Measurements from ENCODE around the gene URB2.
A peak's percentile ranks its signal among the peaks of the same experiment; 100 is the strongest.
"Not testable (repeated sequence)": the region's sequence is repeated elsewhere in the genome, so short reads cannot be mapped to it uniquely, and the experiment has no call there.

Gene URB2

DNA sequence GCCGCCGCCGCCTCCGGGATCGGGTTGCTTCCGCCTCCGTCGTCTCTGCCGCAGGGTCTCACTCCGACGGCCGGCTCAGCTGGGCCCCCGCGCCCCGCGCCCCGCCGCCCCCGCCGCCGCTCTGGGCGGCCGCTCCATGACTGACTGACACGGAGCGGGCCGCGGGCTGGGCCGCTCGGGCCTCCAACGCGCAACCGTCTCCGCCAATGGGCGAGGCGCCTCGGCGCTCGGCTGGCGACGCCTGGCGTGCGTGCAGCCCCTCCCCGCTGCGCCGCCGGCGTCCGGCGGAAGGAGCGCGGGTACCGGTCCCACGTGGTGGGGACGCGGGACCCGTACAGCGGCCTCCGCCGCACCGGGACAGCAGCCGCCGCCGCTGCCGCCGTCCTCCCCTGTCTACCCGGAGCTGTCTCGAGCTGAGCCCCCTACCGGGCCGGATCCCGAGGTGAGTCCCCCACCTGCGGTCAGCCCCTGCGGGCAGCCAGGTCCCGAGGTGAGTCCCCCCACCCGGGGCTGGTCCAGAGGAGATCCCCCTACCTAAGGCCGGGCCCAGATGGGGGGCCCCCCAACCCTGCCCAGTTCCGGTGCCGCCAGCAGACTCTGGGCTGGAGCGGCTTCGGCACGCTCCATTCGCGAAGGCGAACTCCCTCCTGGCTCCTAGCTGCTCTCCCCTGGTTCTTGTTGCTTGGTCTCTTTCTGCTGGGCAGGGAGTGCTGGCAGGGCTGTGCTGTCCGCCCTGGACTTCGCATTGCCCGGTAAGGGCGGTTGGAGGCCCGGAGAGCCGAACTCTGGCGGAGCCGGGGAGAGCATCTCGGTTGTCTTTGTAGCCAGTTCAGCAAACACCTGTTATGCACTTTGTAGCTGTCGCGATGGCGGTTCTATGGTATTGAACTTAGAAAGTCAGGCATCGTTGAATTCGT is at the start of gene URB2, which contains the start of gene TAF5L:
Gene URB2 (plus strand): TSS at position 333 of the 917 bp plus-strand sequence. CDS start 1,387 bp downstream, outside the sequence.
Gene TAF5L (minus strand): TSS at position 208 of the 917 bp plus-strand sequence. CDS start 11,640 bp downstream, outside the sequence.
- peak; percentile 89 for TF ChIP-seq POLR2A (IDR thresholded peaks at IDR 0.05; ENCODE audit: low read depth, low read length)

DNA sequence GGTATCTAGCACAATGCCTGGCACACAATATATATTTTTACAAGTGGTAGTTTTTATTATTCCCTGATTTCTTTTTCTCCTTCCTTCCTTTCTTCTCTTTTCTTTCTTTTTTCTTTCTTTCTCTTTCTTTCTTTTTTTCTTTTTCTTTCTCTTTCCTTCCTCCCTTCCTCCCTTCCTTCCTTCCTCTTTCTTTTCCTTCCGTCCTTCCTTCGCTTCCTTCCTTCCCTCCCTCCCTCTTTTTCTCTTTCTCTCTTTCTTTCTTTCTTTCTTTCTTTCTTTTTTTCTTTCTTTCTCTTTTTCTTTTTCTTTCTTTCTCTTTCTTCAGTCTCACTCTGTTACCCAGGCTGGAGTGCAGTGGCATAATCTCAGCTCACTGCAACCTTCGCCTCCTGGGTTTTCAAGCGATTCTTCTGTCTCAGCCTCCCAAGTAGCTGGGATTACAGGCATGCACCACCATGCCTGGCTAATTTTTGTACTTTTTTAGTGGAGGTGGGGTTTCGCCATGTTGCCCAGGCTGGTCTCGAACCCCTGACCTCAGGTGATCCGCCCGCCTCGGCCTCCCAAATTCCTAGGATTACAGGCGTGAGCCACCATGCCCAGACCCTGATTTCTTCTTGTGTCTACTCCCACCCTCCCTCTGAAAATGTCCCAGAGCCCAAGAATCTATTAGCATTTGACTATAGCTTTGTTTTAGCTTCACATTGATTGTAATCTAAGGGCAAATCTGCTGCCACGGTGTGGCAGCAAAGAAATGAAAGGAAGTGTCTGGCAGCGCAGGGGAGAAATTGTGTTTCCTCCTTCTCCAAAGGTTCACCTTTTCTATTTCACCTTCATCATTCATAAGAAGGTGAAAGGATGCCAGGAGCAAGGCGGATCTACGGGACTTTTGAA is 47.6 kb upstream of the URB2 start:
- FAIRE-seq (no peak), DNase-seq (ENCODE audit: insufficient read length, low spot score) (no peak)
- TF ChIP-seq POLR2A (IDR thresholded peaks at IDR 0.05; ENCODE audit: low read depth, low read length): no peak

More for the DNA sequence above, at the start of gene URB2, which contains the start of gene TAF5L:
- FAIRE-seq (no peak), DNase-seq (ENCODE audit: insufficient read length, low spot score) (peak; percentile 92)

DNA sequence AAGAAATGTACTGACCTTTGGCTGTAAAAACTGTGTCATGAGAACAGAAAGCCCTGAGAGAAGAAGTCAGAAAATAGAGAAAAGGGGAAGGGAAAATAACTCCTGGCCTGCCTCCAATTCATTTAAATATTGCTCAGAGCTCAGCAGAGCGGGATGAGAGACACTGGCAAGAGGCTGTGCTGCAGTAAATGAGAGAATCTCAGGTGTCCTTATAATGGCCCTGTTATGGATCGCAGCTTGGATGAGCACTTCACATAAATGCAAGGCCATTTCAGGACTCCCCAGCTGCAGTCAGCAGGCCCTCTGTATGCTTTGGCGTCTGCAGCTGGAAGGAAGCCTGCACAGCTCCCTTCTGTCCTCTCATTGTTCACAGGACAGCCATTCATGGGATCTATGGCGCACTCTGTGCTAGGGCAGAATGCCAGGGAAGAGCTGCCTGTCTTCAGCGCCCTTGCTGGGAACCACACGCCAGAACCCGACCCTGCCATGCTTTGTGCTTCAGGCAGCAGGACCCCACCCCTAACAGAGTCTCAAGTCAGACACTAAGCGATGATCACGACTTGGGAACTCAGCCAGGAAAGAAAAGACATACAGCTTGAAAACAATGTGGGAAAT is 46.9 kb upstream of the URB2 start:
- DNase-seq (ENCODE audit: insufficient read length, low spot score): no peak
- no peak for TF ChIP-seq POLR2A (IDR thresholded peaks at IDR 0.05; ENCODE audit: low read depth, low read length)
- FAIRE-seq: no peak

DNA sequence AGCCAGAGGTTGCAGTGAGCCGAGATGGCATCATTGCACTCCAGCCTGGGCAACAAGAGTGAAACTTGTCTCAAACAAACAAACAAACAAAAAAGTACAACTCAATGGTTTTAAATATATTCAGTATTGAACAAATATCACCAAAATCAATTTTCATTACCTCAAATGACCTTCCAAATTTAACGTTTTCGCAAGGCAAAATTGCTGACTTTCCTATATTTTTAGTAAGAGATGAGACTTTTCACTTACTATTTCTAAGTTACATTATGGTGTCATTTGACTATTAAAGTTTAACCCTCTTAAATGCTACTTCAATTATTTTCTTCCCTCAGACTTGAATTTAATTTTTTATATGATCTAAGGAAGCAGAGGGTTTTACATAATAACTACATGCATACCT is 44.6 kb upstream of the URB2 start:
- no peak for DNase-seq (ENCODE audit: insufficient read length, low spot score)
- no peak for FAIRE-seq
- TF ChIP-seq POLR2A (IDR thresholded peaks at IDR 0.05; ENCODE audit: low read depth, low read length): no peak

DNA sequence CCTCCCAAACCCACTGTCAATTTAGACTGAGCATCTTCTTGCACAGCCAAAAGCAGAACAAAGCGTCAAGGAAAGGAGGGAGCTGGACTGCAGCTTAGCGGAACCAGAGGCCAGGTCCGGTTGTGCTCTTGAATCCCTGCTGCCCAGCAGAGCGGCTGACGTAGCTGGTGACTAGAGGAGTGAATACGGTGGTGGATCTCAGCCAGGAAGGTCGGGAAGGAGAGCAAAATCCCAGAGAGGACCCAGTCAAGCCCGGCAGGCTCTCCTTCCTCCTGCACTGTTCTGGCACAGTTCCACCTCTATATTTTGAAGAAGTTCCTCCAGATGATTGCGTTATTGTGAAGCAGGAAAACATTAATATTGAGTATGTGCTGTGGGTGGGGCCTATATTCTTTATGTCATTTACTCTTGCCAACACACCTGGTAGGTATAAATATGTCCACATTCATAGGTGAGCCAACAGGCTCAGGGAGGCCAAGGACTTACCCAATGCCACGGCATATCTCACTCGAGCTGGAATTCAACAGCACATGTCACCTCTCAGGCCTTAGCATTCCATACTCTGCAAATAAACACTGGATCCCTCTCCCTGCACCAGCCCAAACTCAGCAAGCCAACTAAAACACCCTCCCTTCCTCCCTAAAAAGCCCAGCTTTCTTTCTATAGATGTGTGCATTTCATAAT is 43.9 kb upstream of the URB2 start:
- DNase-seq (ENCODE audit: insufficient read length, low spot score): no peak
- no peak for TF ChIP-seq POLR2A (IDR thresholded peaks at IDR 0.05; ENCODE audit: low read depth, low read length)
- no peak for FAIRE-seq

DNA sequence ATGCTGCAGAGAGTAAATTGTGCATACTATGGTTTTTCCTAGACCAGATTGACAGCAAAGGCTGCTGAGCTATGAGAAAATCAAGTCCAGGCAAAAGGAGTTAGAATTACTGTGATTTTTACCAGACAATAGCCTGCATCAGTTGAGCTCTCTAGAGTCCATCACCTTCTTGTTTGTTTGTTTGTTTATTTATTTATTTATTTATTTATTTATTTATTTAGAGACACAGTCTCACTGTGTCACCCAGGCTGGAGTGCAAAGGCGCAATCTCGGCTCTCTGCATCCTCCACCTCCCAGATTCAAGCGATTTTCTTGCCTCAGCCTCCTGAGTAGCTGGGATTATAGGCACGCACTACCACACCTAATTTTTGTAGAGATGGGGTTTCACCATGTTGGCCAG is 43.3 kb upstream of the URB2 start:
- FAIRE-seq (no peak), DNase-seq (ENCODE audit: insufficient read length, low spot score) (no peak)
- no peak for TF ChIP-seq POLR2A (IDR thresholded peaks at IDR 0.05; ENCODE audit: low read depth, low read length)

DNA sequence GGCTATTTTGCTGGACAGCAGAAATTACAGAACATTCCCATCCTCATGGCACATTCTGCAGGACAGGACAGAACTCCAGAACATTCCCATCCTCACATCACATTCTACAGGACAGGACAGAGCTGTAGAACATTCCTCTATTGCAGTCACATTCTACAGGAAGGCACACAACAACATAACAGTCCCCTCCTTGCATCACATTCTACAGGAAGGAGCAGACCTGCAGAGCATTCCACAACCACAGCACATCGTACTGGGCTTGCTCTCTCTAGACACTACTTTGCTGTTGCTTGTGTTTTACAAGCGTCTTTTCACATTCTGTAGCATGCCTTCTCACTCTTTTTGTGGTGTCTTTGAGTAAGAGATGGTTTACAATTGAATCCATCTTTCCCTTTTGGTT is 40.7 kb upstream of the URB2 start:
- FAIRE-seq (no peak), DNase-seq (ENCODE audit: insufficient read length, low spot score) (no peak)
- no peak for TF ChIP-seq POLR2A (IDR thresholded peaks at IDR 0.05; ENCODE audit: low read depth, low read length)

DNA sequence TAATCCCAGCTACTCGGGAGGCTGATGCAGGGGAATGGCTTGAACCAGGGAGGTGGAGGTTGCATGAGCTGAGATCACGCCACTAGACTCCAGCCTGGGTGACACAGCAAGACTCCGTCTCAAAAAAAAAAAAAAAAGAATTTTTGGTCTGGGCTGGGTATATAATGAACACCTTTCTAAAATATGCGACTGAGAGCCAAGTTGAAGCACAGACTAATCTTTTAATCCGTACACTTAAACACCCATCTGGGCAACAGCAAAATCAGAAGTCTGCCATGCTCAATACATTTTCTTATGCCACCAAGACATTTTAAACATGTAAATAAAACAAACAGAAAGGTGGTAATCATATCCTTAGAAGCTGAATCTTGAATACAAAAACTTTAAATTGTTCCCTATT is 35.9 kb upstream of the URB2 start:
- TF ChIP-seq POLR2A (IDR thresholded peaks at IDR 0.05; ENCODE audit: low read depth, low read length): no peak
- DNase-seq (ENCODE audit: insufficient read length, low spot score) (no peak), FAIRE-seq (no peak)

DNA sequence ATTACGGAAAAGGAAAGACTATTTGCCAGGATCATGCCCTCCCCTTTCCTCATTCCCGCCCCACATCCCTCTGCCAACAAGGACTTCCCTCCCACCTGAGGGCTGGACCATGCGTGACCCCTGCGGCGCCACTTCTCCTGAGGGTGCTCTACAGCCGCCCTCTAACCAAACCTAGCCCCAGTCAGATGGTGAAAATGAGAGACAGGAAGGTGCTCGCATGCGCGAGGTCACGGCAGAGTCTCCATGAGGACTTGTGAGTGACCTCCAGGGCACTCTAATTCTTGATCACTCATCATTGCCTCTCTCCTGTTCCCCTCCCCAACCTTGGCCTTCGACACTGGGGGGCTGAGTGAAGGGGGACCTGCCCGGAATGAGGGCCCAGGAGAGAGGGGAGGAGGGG is 32.2 kb upstream of the URB2 start:
- no peak for TF ChIP-seq POLR2A (IDR thresholded peaks at IDR 0.05; ENCODE audit: low read depth, low read length)
- FAIRE-seq (no peak), DNase-seq (ENCODE audit: insufficient read length, low spot score) (no peak)

DNA sequence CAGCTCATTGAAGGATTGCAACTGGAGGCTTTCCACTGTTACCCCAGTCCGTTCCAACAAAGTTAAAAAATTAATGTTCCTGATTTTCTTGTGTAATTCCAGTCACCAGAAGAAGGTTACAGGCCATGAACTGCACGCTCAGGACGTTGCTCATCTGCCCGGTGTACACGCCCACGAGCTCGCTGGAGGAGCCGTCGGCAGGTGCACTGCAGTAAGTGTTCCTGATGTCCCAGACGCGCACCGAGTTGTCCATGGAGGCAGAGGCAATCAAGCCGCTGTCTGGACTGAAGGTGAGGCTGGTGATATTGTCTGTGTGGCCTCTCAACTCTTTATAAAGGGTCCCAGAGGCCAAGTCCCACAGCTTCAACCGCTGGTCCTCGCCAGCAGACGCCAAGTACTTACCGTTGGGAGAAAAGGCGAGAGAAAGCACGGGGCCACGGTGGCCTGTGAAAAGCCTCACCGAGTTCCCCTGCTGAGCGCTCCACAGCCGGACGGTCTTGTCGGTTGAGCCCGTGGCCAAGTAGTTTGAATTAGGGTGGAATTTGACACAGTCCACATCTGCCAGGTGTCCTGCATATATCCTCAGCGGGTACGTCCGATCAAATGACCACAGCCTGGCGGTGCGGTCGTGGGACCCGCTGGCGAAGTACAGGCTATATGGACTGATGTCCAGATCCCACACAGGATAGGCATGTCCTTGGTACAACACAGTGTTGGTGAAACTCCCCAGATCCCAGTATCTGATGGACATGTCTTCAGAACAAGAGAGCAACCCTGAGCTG is 31.6 kb upstream of the URB2 start:
- DNase-seq (ENCODE audit: insufficient read length, low spot score) (no peak), FAIRE-seq (no peak)

DNA sequence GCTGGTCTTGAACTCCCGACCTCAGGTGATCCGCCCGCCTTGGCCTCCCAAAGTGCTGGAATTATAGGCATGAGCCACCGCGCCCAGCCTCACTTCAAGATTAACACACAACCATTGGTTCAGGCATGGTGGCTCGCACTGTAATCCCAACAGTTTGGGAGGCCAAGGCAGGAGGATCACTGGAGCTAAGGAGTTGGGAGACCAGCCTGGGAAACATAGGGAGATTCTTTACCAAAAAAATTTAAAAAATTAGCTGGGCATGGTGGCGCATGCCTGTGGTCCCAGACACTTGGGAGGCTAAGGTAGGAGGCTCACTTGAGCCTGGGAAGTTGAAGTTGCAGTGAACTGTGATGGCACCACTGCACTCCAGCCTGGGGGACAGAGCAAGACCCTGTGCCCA is 30.2 kb upstream of the URB2 start:
- not testable (repeated sequence) for FAIRE-seq; DNase-seq (ENCODE audit: insufficient read length, low spot score)

More for the DNA sequence above, 31.6 kb upstream of the URB2 start:
- no peak for TF ChIP-seq POLR2A (IDR thresholded peaks at IDR 0.05; ENCODE audit: low read depth, low read length)

DNA sequence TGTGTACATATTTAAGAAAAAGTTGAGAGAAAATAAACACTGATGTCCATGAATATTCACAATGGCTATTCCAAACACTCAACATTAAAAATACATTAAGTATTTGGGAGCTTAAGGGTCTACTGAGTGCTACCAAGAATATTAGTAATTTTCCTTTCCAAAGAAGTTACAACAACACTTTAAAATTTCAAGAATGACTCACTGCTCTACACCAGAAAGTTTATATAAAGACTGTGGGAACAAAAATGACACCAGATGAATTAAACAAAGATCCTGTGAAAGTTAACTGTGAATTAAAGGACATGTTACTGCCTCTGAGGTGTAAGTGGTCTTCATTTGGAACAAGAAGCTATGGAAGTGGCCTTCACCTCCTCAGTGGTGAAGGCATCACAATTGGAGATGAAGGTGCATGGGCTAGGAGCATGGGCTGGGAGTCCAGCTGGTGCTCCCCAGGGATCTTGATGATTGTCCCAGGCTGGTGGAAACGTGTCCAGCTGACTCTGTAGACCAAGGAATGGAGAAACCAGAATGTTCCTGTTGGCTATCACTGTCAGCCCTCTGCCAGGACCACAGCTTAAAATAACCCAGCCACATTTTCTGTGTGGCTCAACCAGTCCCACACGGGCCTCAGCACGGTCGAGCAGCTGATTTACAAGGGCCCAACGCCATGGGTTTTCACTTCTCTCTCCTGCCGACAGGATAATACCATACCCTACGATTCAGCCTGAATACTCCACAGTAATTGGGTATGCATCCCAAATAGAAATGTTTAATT is 28.9 kb upstream of the URB2 start:
- TF ChIP-seq POLR2A (IDR thresholded peaks at IDR 0.05; ENCODE audit: low read depth, low read length): no peak
- FAIRE-seq: no peak
- DNase-seq (ENCODE audit: insufficient read length, low spot score): no peak
